ENCODE results near the gene MIB2. TPM values are rescaled to one million over a fixed set of nuclear protein-coding genes. Genes with fewer than 3 reads are reported as not detected.

Gene MIB2
- 10 to 100 TPM; 58.3 to 59.4 TPM for total RNA-seq
- 36.4 TPM for polyA plus RNA-seq (2013, experiment 1 of 2)
- polyA plus RNA-seq (2013, experiment 2 of 2): 40.1 TPM
- total RNA-seq: 11.7 to 91.7 (median 38.2) reads per million in 172 experiments

GRCh38 chr1:1615256-1616044 is at the start of gene MIB2:
TSS of gene MIB2 (plus strand) at chr1:1615500. CDS start at chr1:1623453, 7,953 bp downstream.
- no peaks in the 10 kb centered on the region for H3K36me3 ChIP-seq (ENCODE audit: insufficient read depth, low read length)
- H3K27ac Mint-ChIP-seq: peak within 1 kb of the TSS; percentile 100
- H3K4me1 ChIP-seq (ENCODE audit: insufficient read depth, low read length): peaks cover 32% of the 10 kb centered on the region
- no peaks in the 10 kb centered on the region for H3K27me3 ChIP-seq (ENCODE audit: control insufficient read depth in 1 of 2, insufficient read depth in 2 of 2, low read length in 2 of 2)
- no peaks in the 10 kb centered on the region for H3K27me3 Mint-ChIP-seq
- H3K4me1 Mint-ChIP-seq (ENCODE audit: low read depth): peaks cover 28% of the 10 kb centered on the region
- DNase-seq (peak; percentile 94 to 100 (median 98)), ATAC-seq (ENCODE audit: poor library complexity) (peak; percentile 76)
- POLR2A ChIA-PET: interaction anchor here (0.6 to 4.3 kb wide), 21 partner anchors 9 to 294 kb away, joined by 3 to 137 read pairs (median 7); partner anchors contain the start of genes ATAD3A, AURKAIP1, CCNL2 and CDK11A
- H3K4me3 Mint-ChIP-seq: peak within 1 kb of the TSS; percentile 97
- TF ChIP-seq, protein P1, sequence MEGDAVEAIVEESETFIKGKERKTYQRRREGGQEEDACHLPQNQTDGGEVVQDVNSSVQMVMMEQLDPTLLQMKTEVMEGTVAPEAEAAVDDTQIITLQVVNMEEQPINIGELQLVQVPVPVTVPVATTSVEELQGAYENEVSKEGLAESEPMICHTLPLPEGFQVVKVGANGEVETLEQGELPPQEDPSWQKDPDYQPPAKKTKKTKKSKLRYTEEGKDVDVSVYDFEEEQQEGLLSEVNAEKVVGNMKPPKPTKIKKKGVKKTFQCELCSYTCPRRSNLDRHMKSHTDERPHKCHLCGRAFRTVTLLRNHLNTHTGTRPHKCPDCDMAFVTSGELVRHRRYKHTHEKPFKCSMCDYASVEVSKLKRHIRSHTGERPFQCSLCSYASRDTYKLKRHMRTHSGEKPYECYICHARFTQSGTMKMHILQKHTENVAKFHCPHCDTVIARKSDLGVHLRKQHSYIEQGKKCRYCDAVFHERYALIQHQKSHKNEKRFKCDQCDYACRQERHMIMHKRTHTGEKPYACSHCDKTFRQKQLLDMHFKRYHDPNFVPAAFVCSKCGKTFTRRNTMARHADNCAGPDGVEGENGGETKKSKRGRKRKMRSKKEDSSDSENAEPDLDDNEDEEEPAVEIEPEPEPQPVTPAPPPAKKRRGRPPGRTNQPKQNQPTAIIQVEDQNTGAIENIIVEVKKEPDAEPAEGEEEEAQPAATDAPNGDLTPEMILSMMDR (IDR thresholded peaks at IDR 0.05): no peak
- H3K27ac ChIP-seq (ENCODE audit: low read depth in 1 of 2, low read length in 2 of 2): peak within 1 kb of the TSS; percentile 99 to 100
- H3K36me3 Mint-ChIP-seq (ENCODE audit: low read depth): peaks cover 21% of the 10 kb centered on the region
- no peaks in the 10 kb centered on the region for H3K9me3 Mint-ChIP-seq
- peak within 1 kb of the TSS; percentile 87 for H3K4me3 ChIP-seq (ENCODE audit: low read length)
- CTCF ChIA-PET: interaction anchor here (1.3 kb wide), 1 partner anchor 15 kb away, joined by 4 read pairs; no protein-coding TSS in a partner anchor
- intact Hi-C loops (cut with DNase I, micrococcal nuclease): loop anchor here (1.0 to 5.0 kb wide), 5 partner anchors 15 to 292 kb away; partner anchors contain the start of genes ATAD3A (in 1 of the 2), CDK11B (in 1 of the 2) and SSU72 (in 1 of the 2)
- H3K9me3 ChIP-seq (ENCODE audit: control insufficient read depth in 1 of 2, insufficient read depth in 1 of 2, low read length in 2 of 2): no peaks in the 10 kb centered on the region

GRCh38 chr1:1567152-1567875 is 48.0 kb upstream of the MIB2 start:
- no peaks in the 10 kb centered on the region for H3K27me3 Mint-ChIP-seq
- ChIA-PET POLR2A (no interaction called here), CTCF (no interaction called here)
- no peak overlapping the region for H3K27ac Mint-ChIP-seq
- no peak for DNase-seq
- intact Hi-C loops (cut with DNase I, micrococcal nuclease): no loop called here
- peaks cover 47% of the 10 kb centered on the region for H3K4me1 Mint-ChIP-seq (ENCODE audit: low read depth)
- no peak overlapping the region for H3K27ac ChIP-seq (ENCODE audit: low read depth in 1 of 2, low read length in 2 of 2)
- peaks cover 56% of the 10 kb centered on the region for H3K4me1 ChIP-seq (ENCODE audit: insufficient read depth, low read length)
- H3K9me3 ChIP-seq (ENCODE audit: control insufficient read depth in 1 of 2, insufficient read depth in 1 of 2, low read length in 2 of 2): no peaks in the 10 kb centered on the region
- no peaks in the 10 kb centered on the region for H3K9me3 Mint-ChIP-seq
- peaks cover 50% of the 10 kb centered on the region for H3K36me3 ChIP-seq (ENCODE audit: insufficient read depth, low read length)
- ATAC-seq (ENCODE audit: poor library complexity): no peak
- peak overlapping the region; percentile 34 for H3K4me3 Mint-ChIP-seq
- no peak overlapping the region for H3K4me3 ChIP-seq (ENCODE audit: low read length)
- H3K36me3 Mint-ChIP-seq (ENCODE audit: low read depth): peaks cover 68% of the 10 kb centered on the region
- TF ChIP-seq, protein P1 (IDR thresholded peaks at IDR 0.05): no peak
- H3K27me3 ChIP-seq (ENCODE audit: control insufficient read depth in 1 of 2, insufficient read depth in 2 of 2, low read length in 2 of 2): no peaks in the 10 kb centered on the region

GRCh38 chr1:1567891-1568291 is 47.4 kb upstream of the MIB2 start:
- Mint-ChIP-seq H3K9me3 (no peaks in the 10 kb centered on the region), H3K27me3 (no peaks in the 10 kb centered on the region), H3K27ac (peak overlapping the region; percentile 39), H3K4me3 (no peak overlapping the region), H3K4me1 (ENCODE audit: low read depth) (peaks cover 47% of the 10 kb centered on the region), H3K36me3 (ENCODE audit: low read depth) (peaks cover 62% of the 10 kb centered on the region)
- Histone ChIP-seq H3K36me3 (ENCODE audit: insufficient read depth, low read length) (peaks cover 47% of the 10 kb centered on the region), H3K27ac (ENCODE audit: low read depth in 1 of 2, low read length in 2 of 2) (no peak overlapping the region), H3K4me3 (ENCODE audit: low read length) (no peak overlapping the region), H3K4me1 (ENCODE audit: insufficient read depth, low read length) (peaks cover 61% of the 10 kb centered on the region), H3K27me3 (ENCODE audit: control insufficient read depth in 1 of 2, insufficient read depth in 2 of 2, low read length in 2 of 2) (no peaks in the 10 kb centered on the region), H3K9me3 (ENCODE audit: control insufficient read depth in 1 of 2, insufficient read depth in 1 of 2, low read length in 2 of 2) (no peaks in the 10 kb centered on the region)
- intact Hi-C loops (cut with DNase I, micrococcal nuclease): no loop called here
- POLR2A ChIA-PET: interaction anchor here (0.7 kb wide), 1 partner anchor 9 kb away, joined by 3 read pairs; no protein-coding TSS in a partner anchor
- TF ChIP-seq, protein P1 (IDR thresholded peaks at IDR 0.05): no peak
- ATAC-seq (ENCODE audit: poor library complexity): no peak
- DNase-seq: no peak
- CTCF ChIA-PET: no interaction called here

Data from CD4-positive, alpha-beta T cell (primary cell).